Skeletal muscle tissue (tissue), 4 donors: ENCODE data around the gene SCYL2. TPM values are rescaled to one million over a fixed set of nuclear protein-coding genes. Genes with fewer than 3 reads are reported as not detected.
"Not testable (repeated sequence)": the region's sequence is repeated elsewhere in the genome, so short reads cannot be mapped to it uniquely, and the experiment has no call there.

ENCODE experiments used
- H3K27ac ChIP-seq: one replicate; pipeline ENCODE4 v1.7.0; 2013; ENCODE audit warnings: mild to moderate bottlenecking, low read depth, low read length, inconsistent platforms
- H3K27me3 ChIP-seq, 3 donors: one replicate each; pipeline ENCODE4 v1.7.0; 2013; ENCODE audit warnings: low read length in 3 of 3; ENCODE audit not compliant: control insufficient read depth in 3 of 3, insufficient read depth in 3 of 3
- H3K36me3 ChIP-seq, 3 donors: one replicate each; pipeline ENCODE4 v1.7.0; 2013; ENCODE audit warnings: low read length in 3 of 3; ENCODE audit not compliant: control insufficient read depth in 3 of 3, insufficient read depth in 3 of 3
- H3K4me1 ChIP-seq, 3 donors: one replicate each; pipeline ENCODE4 v1.7.0; 2013; ENCODE audit warnings: low read length in 3 of 3, mild to moderate bottlenecking in 3 of 3; ENCODE audit not compliant: control insufficient read depth in 3 of 3, insufficient read depth in 3 of 3
- H3K4me3 ChIP-seq, 3 donors: one replicate each; pipeline ENCODE4 v1.7.0; 2013; ENCODE audit warnings: low read length in 3 of 3
- H3K9ac ChIP-seq, 3 donors: one replicate each; pipeline ENCODE4 v1.7.0; 2013; ENCODE audit warnings: low read length in 3 of 3, mild to moderate bottlenecking in 3 of 3, moderate library complexity in 2 of 3, low read depth in 1 of 3
- H3K9me3 ChIP-seq, 3 donors: one replicate each; pipeline ENCODE4 v1.7.0; 2013; ENCODE audit warnings: low read length in 3 of 3; ENCODE audit not compliant: control insufficient read depth in 3 of 3
- total RNA-seq: library from RNA; depleted of rRNA; stranded (reverse); fragments of >200 nt; gene quantifications from one replicate; pipeline ENCODE4 v1.2.3, GENCODE V29; 2014
- donor health status: Osteomylitis.

Gene SCYL2
- total RNA-seq, 1 donor from 2014 or later: 43.3 TPM

GRCh38 chr12:100339071-100339470 is 72.1 kb downstream of the SCYL2 start:
- H3K4me3 ChIP-seq: no peak overlapping the region
- no peaks in the 10 kb centered on the region for H3K9me3 ChIP-seq
- no peaks in the 10 kb centered on the region for H3K4me1 ChIP-seq
- H3K27ac ChIP-seq: no peak overlapping the region
- no peaks in the 10 kb centered on the region for H3K27me3 ChIP-seq
- H3K36me3 ChIP-seq: peaks cover 10 to 27% (median 16%) of the 10 kb centered on the region in 3 donors
- no peak overlapping the region for H3K9ac ChIP-seq

DNA sequence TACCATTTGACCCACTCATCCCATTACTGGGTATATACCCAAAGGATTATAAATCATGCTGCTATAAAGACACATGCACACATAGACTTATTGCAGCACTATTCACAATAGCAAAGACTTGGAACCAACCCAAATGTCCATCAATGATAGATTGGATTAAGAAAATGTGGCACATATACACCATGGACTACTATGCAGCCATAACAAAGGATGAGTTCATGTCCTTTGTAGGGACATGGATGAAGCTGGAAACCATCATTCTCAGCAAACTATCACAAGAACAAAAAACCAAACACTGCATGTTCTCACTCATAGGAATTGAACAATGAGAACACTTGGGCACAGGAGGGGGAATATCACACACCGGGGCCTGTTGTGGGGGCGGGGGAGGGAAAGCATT is 75.9 kb downstream of the SCYL2 start:
- not testable (repeated sequence) for H3K9ac ChIP-seq
- H3K36me3 ChIP-seq: peaks cover 7 to 11% (median 9%) of the 10 kb centered on the region in 3 donors

GRCh38 chr12:100344351-100344750 is 77.4 kb downstream of the SCYL2 start:
- not testable (repeated sequence) for H3K36me3 ChIP-seq, H3K9me3 ChIP-seq, H3K9ac ChIP-seq, H3K4me1 ChIP-seq, H3K27ac ChIP-seq, H3K4me3 ChIP-seq, H3K27me3 ChIP-seq

More for the DNA sequence above, 75.9 kb downstream of the SCYL2 start:
- H3K4me3 ChIP-seq, H3K27me3 ChIP-seq, H3K4me1 ChIP-seq, H3K9me3 ChIP-seq, H3K27ac ChIP-seq: not testable (repeated sequence)

- no peaks in the 10 kb centered on the region for H3K36me3 ChIP-seq
These were observed 78.2 kb downstream of the SCYL2 start for GRCh38 chr12:100345020-100345767.

GRCh38 chr12:100346660-100347059 is 79.7 kb downstream of the SCYL2 start:
- H3K9me3 ChIP-seq: no peaks in the 10 kb centered on the region
- no peaks in the 10 kb centered on the region for H3K4me1 ChIP-seq
- H3K27me3 ChIP-seq: no peaks in the 10 kb centered on the region
- H3K27ac ChIP-seq: no peak overlapping the region
- no peak overlapping the region for H3K4me3 ChIP-seq
- no peaks in the 10 kb centered on the region for H3K36me3 ChIP-seq
- no peak overlapping the region for H3K9ac ChIP-seq

More at GRCh38 chr12:100345020-100345767, 78.2 kb downstream of the SCYL2 start:
- H3K4me1 ChIP-seq: no peaks in the 10 kb centered on the region
- no peak overlapping the region for H3K27ac ChIP-seq
- H3K27me3 ChIP-seq: no peaks in the 10 kb centered on the region
- H3K4me3 ChIP-seq: no peak overlapping the region
- H3K9me3 ChIP-seq: no peaks in the 10 kb centered on the region
- no peak overlapping the region for H3K9ac ChIP-seq

GRCh38 chr12:100348657-100349454 is 81.9 kb downstream of the SCYL2 start:
- no peaks in the 10 kb centered on the region for H3K4me1 ChIP-seq
- H3K27ac ChIP-seq: no peak overlapping the region
- H3K27me3 ChIP-seq: peaks cover 0 to 2% (median 0%) of the 10 kb centered on the region in 3 donors
- H3K9me3 ChIP-seq: no peaks in the 10 kb centered on the region
- H3K4me3 ChIP-seq: no peak overlapping the region
- H3K36me3 ChIP-seq: no peaks in the 10 kb centered on the region
- H3K9ac ChIP-seq: no peak overlapping the region

- no peak within 1 kb of the TSS for H3K9ac ChIP-seq
- no peak within 1 kb of the TSS for H3K27ac ChIP-seq
- no peaks in the 10 kb centered on the region for H3K9me3 ChIP-seq
- H3K4me3 ChIP-seq: no peak within 1 kb of the TSS
- peaks cover 0 to 6% (median 2%) of the 10 kb centered on the region in 3 donors for H3K27me3 ChIP-seq
- no peaks in the 10 kb centered on the region for H3K36me3 ChIP-seq
- peaks cover 0 to 2% (median 0%) of the 10 kb centered on the region in 3 donors for H3K4me1 ChIP-seq
These were observed 89.8 kb downstream of the SCYL2 start, which contains the start of gene SLC17A8 for GRCh38 chr12:100356644-100357223. TSS of gene SLC17A8 (plus strand) at chr12:100357074. CDS start at chr12:100357392, 318 bp downstream.

GRCh38 chr12:100359248-100359647 is 92.3 kb downstream of the SCYL2 start:
- Histone ChIP-seq H3K36me3 (no peaks in the 10 kb centered on the region), H3K4me1 (peaks cover 0 to 2% (median 0%) of the 10 kb centered on the region in 3 donors), H3K9ac (no peak overlapping the region), H3K27me3 (peaks cover 0 to 3% (median 2%) of the 10 kb centered on the region in 3 donors), H3K9me3 (no peaks in the 10 kb centered on the region), H3K4me3 (no peak overlapping the region), H3K27ac (no peak overlapping the region)

DNA sequence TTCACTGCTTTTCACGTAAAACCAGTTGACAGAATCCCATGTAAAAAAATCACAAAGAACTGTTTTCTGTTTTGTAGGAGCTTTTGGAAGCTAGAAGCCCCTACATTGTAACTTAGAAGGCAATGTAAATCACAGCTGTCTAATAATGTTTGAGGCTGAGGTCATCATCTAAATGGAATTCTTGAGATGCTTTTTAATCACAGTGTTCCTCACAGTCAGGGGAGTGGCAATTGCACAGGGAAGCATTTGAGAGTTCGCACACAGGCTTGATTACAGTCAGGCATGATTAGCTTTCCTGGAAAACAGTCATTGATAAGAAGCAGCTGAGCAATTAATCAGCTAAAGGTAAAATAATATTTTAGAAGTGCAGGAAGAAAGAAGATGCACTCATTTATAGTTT is 92.8 kb downstream of the SCYL2 start:
- Histone ChIP-seq H3K27ac (no peak overlapping the region), H3K4me1 (peaks cover 0 to 2% (median 0%) of the 10 kb centered on the region in 3 donors), H3K27me3 (peaks cover 0 to 3% (median 2%) of the 10 kb centered on the region in 3 donors)

More for the DNA sequence above, 92.8 kb downstream of the SCYL2 start:
- Histone ChIP-seq H3K9ac (no peak overlapping the region), H3K36me3 (no peaks in the 10 kb centered on the region), H3K4me3 (no peak overlapping the region), H3K9me3 (no peaks in the 10 kb centered on the region)
